K562 (cell line): Measurements from ENCODE around the gene SPNS1. TPM values are rescaled to one million over a fixed set of nuclear protein-coding genes. Genes with fewer than 3 reads are reported as not detected.

Experiments
- CBFB ChIP-seq: sonication (generic); formaldehyde crosslinking; IDR thresholded peaks from 2 replicates; pipeline ENCODE4 v1.4.0; 2020; ENCODE audit warnings: mild to moderate bottlenecking, missing genetic modification reagents
- CTBP1 ChIP-seq: fragments of 450-650 bp; IDR thresholded peaks from 2 replicates; pipeline ENCODE4 v1.6.1; 2016; ENCODE audit warnings: borderline replicate concordance
- ESRRB ChIP-seq: fragments of 250-450 bp; sonication (Bioruptor Pico); IDR thresholded peaks from 2 replicates; pipeline ENCODE4 v1.5.0; 2020; ENCODE audit warnings: mild to moderate bottlenecking, moderate library complexity, borderline replicate concordance
- GATAD2A ChIP-seq: fragments of 450-650 bp; IDR thresholded peaks from 2 replicates; pipeline ENCODE4 v1.6.1; 2017
- HLTF ChIP-seq: fragments of 450-650 bp; IDR thresholded peaks from 2 replicates; pipeline ENCODE4 v1.6.1; 2016
- HOXB6 ChIP-seq: fragments of 250-450 bp; sonication (Bioruptor Pico); IDR thresholded peaks from 2 replicates; pipeline ENCODE4 v1.5.1; 2022; ENCODE audit warnings: mild to moderate bottlenecking, borderline replicate concordance
- MCM3 ChIP-seq: fragments of 450-650 bp; IDR thresholded peaks from 2 replicates; pipeline ENCODE4 v1.6.1; 2016
- OTX1 ChIP-seq: fragments of 450-650 bp; formaldehyde crosslinking; IDR thresholded peaks from 2 replicates; pipeline ENCODE4 v1.4.0; 2022; ENCODE audit warnings: mild to moderate bottlenecking
- RBM22 ChIP-seq: fragments of 200-400 bp; formaldehyde crosslinking; IDR thresholded peaks from 2 replicates; pipeline ENCODE4 v1.6.1; 2018; ENCODE audit warnings: low read length, low read depth; ENCODE audit not compliant: poor library complexity, severe bottlenecking
- RFX1 ChIP-seq: fragments of 450-650 bp; IDR thresholded peaks from 2 replicates; pipeline ENCODE4 v1.6.1; 2016; ENCODE audit warnings: mild to moderate bottlenecking, moderate library complexity
- SMAD3 ChIP-seq: fragments of 450-650 bp; formaldehyde crosslinking; conservative IDR thresholded peaks from 2 replicates; pipeline ENCODE4 v1.4.0; 2020; ENCODE audit warnings: mild to moderate bottlenecking
- TCF7L2 ChIP-seq: fragments of 150-350 bp; IDR thresholded peaks from 2 replicates; pipeline ENCODE4 v1.6.1; 2016; ENCODE audit warnings: low read depth, mild to moderate bottlenecking, low read length, moderate library complexity
- ZBTB12 ChIP-seq: fragments of 250-450 bp; sonication (Bioruptor Pico); IDR thresholded peaks from 2 replicates; pipeline ENCODE4 v1.4.0; 2020
- ZBTB17 ChIP-seq: fragments of 450-650 bp; formaldehyde crosslinking; IDR thresholded peaks from 2 replicates; pipeline ENCODE4 v1.4.0; 2020; ENCODE audit warnings: mild to moderate bottlenecking
- ZFP36 ChIP-seq: fragments of 150-350 bp; IDR thresholded peaks from 2 replicates; pipeline ENCODE4 v1.6.1; 2018; ENCODE audit warnings: low read length, low read depth; ENCODE audit not compliant: partially characterized antibody
- ZKSCAN3 ChIP-seq: fragments of 250-450 bp; sonication (Bioruptor Pico); IDR thresholded peaks from 2 replicates; pipeline ENCODE4 v1.4.0; 2020
- ZNF274 ChIP-seq: IDR thresholded peaks from 2 replicates; pipeline ENCODE4 v1.6.1; 2011; ENCODE audit warnings: low read depth, mild to moderate bottlenecking, low read length, moderate library complexity, borderline replicate concordance
- ZNF3 ChIP-seq: fragments of 250-450 bp; sonication (Bioruptor Pico); IDR thresholded peaks from 2 replicates; pipeline ENCODE4 v1.5.0; 2021; ENCODE audit warnings: mild to moderate bottlenecking, moderate library complexity
- ZSCAN32 ChIP-seq: fragments of 450-650 bp; formaldehyde crosslinking; IDR thresholded peaks from 2 replicates; pipeline ENCODE4 v1.4.0; 2020; ENCODE audit warnings: mild to moderate bottlenecking, moderate library complexity
- polyA plus RNA-seq, 8 experiments: library from polyadenylated mRNA; depleted of rRNA in 4 of 8; stranded (reverse) in 5 of 8; unstranded in 3 of 8; fragments of >200 nt; fragmentation: Nextera tagmentation in 2 of 8; fragmentation: Illumina TruSeq in 1 of 8; extraction: Ambion mirVana in 2 of 8; extraction: Trizol in 1 of 8; gene quantifications; 2 replicates each; pipeline versions ENCODE4 v1.2.1 to v1.2.3, GENCODE V29; 2011 to 2014; ENCODE audit warnings: inconsistent platforms in 1 of 8, missing spikeins in 1 of 8
- total RNA-seq, 7 experiments: library from RNA; depleted of rRNA in 6 of 7; stranded (reverse); fragments of >200 nt in 6 of 7; fragmentation: Illumina TruSeq in 2 of 7; extraction: Trizol in 2 of 7; gene quantifications; 2 replicates each; pipeline versions ENCODE4 v1.2.1 to v1.2.3, GENCODE V29; 2011 to 2021; ENCODE audit warnings: low replicate concordance in 1 of 7
- TF ChIP-seq, protein P1 (sequence below): fragments of 250-450 bp; sonication (Bioruptor Pico); IDR thresholded peaks from 2 replicates; pipeline ENCODE4 v1.9.0; 2021; ENCODE audit warnings: mild to moderate bottlenecking, inconsistent platforms
- TF ChIP-seq, protein P2 (sequence below): sonication (generic); formaldehyde crosslinking; IDR thresholded peaks from 2 replicates; pipeline ENCODE4 v1.8.0; 2022; ENCODE audit warnings: missing genetic modification reagents, mild to moderate bottlenecking, borderline replicate concordance
- TF ChIP-seq, protein P3 (sequence below): sonication (generic); formaldehyde crosslinking; IDR thresholded peaks from 2 replicates; pipeline ENCODE4 v1.8.0; 2022; ENCODE audit warnings: mild to moderate bottlenecking, missing genetic modification reagents

Gene SPNS1
- total and polyA plus RNA-seq, 9 of the 15 experiments (the other 6 are each of a cell fraction or from before 2014, with no cell fraction given) = 0.58 to 64.9 (median 13.7) TPM

GRCh38 chr16:29009050-29009837, 34.7 kb downstream of the SPNS1 start (continued):
- TF ChIP-seq, protein P1, sequence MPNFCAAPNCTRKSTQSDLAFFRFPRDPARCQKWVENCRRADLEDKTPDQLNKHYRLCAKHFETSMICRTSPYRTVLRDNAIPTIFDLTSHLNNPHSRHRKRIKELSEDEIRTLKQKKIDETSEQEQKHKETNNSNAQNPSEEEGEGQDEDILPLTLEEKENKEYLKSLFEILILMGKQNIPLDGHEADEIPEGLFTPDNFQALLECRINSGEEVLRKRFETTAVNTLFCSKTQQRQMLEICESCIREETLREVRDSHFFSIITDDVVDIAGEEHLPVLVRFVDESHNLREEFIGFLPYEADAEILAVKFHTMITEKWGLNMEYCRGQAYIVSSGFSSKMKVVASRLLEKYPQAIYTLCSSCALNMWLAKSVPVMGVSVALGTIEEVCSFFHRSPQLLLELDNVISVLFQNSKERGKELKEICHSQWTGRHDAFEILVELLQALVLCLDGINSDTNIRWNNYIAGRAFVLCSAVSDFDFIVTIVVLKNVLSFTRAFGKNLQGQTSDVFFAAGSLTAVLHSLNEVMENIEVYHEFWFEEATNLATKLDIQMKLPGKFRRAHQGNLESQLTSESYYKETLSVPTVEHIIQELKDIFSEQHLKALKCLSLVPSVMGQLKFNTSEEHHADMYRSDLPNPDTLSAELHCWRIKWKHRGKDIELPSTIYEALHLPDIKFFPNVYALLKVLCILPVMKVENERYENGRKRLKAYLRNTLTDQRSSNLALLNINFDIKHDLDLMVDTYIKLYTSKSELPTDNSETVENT = 0 out of 2 replicates have a peak, but pooled peaks have one; percentile 34
- TF ChIP-seq GATAD2A (peak; percentile 82; the same call in 1 of the 2 replicates), ZBTB17 (CRISPR knock-in tag) (peak; percentile 85), ZBTB12 (CRISPR knock-in tag) (peak; percentile 41; the same call in 1 of the 2 replicates), OTX1 (CRISPR knock-in tag) (peak; percentile 64; the same call in 1 of the 2 replicates), MCM3 (0 out of 2 replicates have a peak, but pooled peaks have one; percentile 15), ESRRB (no peak), ZSCAN32 (CRISPR knock-in tag) (peak; percentile 50; the same call in 1 of the 2 replicates), CTBP1 (peak; percentile 31; the same call in 1 of the 2 replicates), HLTF (peak; percentile 88; the same call in 1 of the 2 replicates), RBM22 (no peak), ZNF274 (no peak), ZNF3 (CRISPR knock-in tag) (no peak), ZFP36 (peak; percentile 49), HOXB6 (CRISPR knock-in tag) (no peak), SMAD3 (CRISPR knock-in tag) (peak; percentile 56; the same call in 1 of the 2 replicates), CBFB (CRISPR knock-in tag) (no peak), ZKSCAN3 (CRISPR knock-in tag) (no peak), TCF7L2 (no peak), RFX1 (no peak)
- TF ChIP-seq, protein P2, sequence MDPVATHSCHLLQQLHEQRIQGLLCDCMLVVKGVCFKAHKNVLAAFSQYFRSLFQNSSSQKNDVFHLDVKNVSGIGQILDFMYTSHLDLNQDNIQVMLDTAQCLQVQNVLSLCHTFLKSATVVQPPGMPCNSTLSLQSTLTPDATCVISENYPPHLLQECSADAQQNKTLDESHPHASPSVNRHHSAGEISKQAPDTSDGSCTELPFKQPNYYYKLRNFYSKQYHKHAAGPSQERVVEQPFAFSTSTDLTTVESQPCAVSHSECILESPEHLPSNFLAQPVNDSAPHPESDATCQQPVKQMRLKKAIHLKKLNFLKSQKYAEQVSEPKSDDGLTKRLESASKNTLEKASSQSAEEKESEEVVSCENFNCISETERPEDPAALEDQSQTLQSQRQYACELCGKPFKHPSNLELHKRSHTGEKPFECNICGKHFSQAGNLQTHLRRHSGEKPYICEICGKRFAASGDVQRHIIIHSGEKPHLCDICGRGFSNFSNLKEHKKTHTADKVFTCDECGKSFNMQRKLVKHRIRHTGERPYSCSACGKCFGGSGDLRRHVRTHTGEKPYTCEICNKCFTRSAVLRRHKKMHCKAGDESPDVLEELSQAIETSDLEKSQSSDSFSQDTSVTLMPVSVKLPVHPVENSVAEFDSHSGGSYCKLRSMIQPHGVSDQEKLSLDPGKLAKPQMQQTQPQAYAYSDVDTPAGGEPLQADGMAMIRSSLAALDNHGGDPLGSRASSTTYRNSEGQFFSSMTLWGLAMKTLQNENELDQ (CRISPR knock-in tag) = no peak
- TF ChIP-seq, protein P3, sequence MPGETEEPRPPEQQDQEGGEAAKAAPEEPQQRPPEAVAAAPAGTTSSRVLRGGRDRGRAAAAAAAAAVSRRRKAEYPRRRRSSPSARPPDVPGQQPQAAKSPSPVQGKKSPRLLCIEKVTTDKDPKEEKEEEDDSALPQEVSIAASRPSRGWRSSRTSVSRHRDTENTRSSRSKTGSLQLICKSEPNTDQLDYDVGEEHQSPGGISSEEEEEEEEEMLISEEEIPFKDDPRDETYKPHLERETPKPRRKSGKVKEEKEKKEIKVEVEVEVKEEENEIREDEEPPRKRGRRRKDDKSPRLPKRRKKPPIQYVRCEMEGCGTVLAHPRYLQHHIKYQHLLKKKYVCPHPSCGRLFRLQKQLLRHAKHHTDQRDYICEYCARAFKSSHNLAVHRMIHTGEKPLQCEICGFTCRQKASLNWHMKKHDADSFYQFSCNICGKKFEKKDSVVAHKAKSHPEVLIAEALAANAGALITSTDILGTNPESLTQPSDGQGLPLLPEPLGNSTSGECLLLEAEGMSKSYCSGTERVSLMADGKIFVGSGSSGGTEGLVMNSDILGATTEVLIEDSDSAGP (CRISPR knock-in tag) = no peak
